ENCODE measurements around the gene LAP3.

DNA sequence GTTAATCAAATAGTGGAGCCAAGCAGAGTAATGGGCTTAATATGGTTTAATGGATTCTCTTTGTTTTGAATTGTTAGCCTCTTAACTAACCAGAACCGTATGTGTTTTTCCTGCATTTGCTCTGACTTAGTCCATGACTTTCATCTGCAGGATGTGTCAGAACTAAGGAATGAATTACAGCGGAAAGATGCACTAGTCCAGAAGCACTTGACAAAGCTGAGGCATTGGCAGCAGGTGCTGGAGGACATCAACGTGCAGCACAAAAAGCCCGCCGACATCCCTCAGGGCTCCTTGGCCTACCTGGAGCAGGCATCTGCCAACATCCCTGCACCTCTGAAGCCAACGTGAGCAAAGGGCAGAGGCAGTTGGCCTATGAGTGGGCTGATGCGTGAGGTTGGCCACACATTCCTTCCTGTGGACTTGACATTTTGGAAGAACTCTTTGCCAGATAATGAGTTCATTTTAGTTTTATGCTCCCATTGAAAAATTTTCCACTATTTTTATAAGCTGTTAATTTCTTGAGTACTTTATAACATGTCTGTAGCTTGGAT is 46.5 kb downstream of the LAP3 start:
- no peak for TF ChIP-seq SP1 (IDR thresholded peaks at IDR 0.05)
- TF ChIP-seq SUZ12 (IDR thresholded peaks at IDR 0.05): no peak
- no peak for TF ChIP-seq FOXM1 (IDR thresholded peaks at IDR 0.05; ENCODE audit: borderline replicate concordance)
- no peak for TF ChIP-seq FOXA1 (IDR thresholded peaks at IDR 0.05)
- no peak for TF ChIP-seq NFRKB (IDR thresholded peaks at IDR 0.05)
- no peak for TF ChIP-seq ZNF384 (IDR thresholded peaks at IDR 0.05)
- no peak for TF ChIP-seq TARDBP (IDR thresholded peaks at IDR 0.05)
- no peak for TF ChIP-seq FOXK2 (IDR thresholded peaks at IDR 0.05)
- TF ChIP-seq ARNT (IDR thresholded peaks at IDR 0.05): no peak
